Stomach (tissue), 9 donors: ENCODE measurements around the gene KCNG2. TPM values are rescaled to one million over a fixed set of nuclear protein-coding genes. Genes with fewer than 3 reads are reported as not detected.

Source experiments
- DNase-seq, 2 donors: peaks; one replicate each; pipeline versions ENCODE4 v3.0.0 to v3.0.0-alpha.2; 2013 to 2019
- H3K27ac ChIP-seq, 5 donors: fragments of 200-600 bp in 4 of 5; sonication (generic) in 4 of 5; one replicate each; pipeline ENCODE4 v1.5.1; 2013 to 2019; ENCODE audit warnings: mild to moderate bottlenecking in 1 of 5, moderate library complexity in 1 of 5
- H3K27me3 ChIP-seq, 3 donors: fragments of 200-600 bp; sonication (generic); one replicate each; pipeline ENCODE4 v1.5.1; 2017 to 2019; ENCODE audit warnings: mixed run types in 1 of 3
- H3K36me3 ChIP-seq, 4 donors: fragments of 200-600 bp; sonication (generic); 1 replicate in 3 of 4; 2 replicates in 1 of 4; pipeline ENCODE4 v1.5.1; 2016 to 2019
- H3K4me1 ChIP-seq, 4 donors: fragments of 200-600 bp; sonication (generic); one replicate each; pipeline ENCODE4 v1.5.1; 2016 to 2019
- H3K4me3 ChIP-seq, 4 donors: fragments of 200-600 bp; sonication (generic) in 3 of 4; one replicate each; pipeline ENCODE4 v1.5.1; 2016 to 2019; ENCODE audit warnings: mild to moderate bottlenecking in 1 of 4
- H3K9me3 ChIP-seq, 4 donors: fragments of 200-600 bp; sonication (generic); one replicate each; pipeline ENCODE4 v1.5.1; 2016 to 2019
- EP300 ChIP-seq: sonication (generic); formaldehyde crosslinking; IDR thresholded peaks from one replicate; pipeline ENCODE4 v1.6.1; 2017; ENCODE audit warnings: antibody characterized with exemption
- POLR2A ChIP-seq, 4 donors: fragments of 450-650 bp; IDR thresholded peaks; one replicate each; pipeline ENCODE4 v1.6.1; 2016; ENCODE audit warnings: antibody characterized with exemption in 4 of 4, control low read depth in 2 of 4, mild to moderate bottlenecking in 1 of 4, moderate library complexity in 1 of 4
- POLR2AphosphoS5 ChIP-seq, 3 donors: sonication (generic); formaldehyde crosslinking; IDR thresholded peaks; one replicate each; pipeline ENCODE4 v1.6.1; 2016; ENCODE audit warnings: antibody characterized with exemption in 3 of 3
- WGBS, 5 donors: extraction: QIAGEN DNeasy Blood & Tissue Kit in 3 of 5; methylation state at CpG; one replicate each; pipeline versions ENCODE4 v1.1.5 to v1.1.7; 2013 to 2018; 5-methylcytosine and 5-hydroxymethylcytosine counted together
- intact Hi-C: fragments of 100-400 bp; cut with DNase I; formaldehyde crosslinking; loops from one replicate; pipeline ENCODE4 v1.15.1; 2023; ENCODE audit warnings: low total_unique reads
- polyA plus RNA-seq, 3 donors: library from polyadenylated mRNA; stranded (reverse); fragments of 200-250 nt; gene quantifications; one replicate each; pipeline ENCODE4 v1.2.3, GENCODE V29; 2013
- total RNA-seq, 5 donors: library from RNA; depleted of rRNA; stranded (reverse); fragments of >200 nt; gene quantifications; one replicate each; pipeline versions ENCODE4 v1.1.0 to v1.2.3, GENCODE V29; 2014 to 2016
- TF ChIP-seq, protein P1 (sequence below), 7 experiments: fragments of 450-650 bp in 4 of 7; fragments of 200-600 bp in 3 of 7; sonication (generic) in 3 of 7; IDR thresholded peaks; one replicate each; pipeline ENCODE4 v1.5.1; 2016 to 2019; ENCODE audit warnings: antibody characterized with exemption in 7 of 7, control low read depth in 2 of 7, mild to moderate bottlenecking in 1 of 7
- donor health status: healthy with polysubstance abuse.
- donor health status: Bipolar disorder and iron deficiency.
- donor health status: healthy.

Gene KCNG2
- total and polyA plus RNA-seq, 8 donors, result 0.08 to 2.3 (median 0.92) TPM; not detected in 5

DNA sequence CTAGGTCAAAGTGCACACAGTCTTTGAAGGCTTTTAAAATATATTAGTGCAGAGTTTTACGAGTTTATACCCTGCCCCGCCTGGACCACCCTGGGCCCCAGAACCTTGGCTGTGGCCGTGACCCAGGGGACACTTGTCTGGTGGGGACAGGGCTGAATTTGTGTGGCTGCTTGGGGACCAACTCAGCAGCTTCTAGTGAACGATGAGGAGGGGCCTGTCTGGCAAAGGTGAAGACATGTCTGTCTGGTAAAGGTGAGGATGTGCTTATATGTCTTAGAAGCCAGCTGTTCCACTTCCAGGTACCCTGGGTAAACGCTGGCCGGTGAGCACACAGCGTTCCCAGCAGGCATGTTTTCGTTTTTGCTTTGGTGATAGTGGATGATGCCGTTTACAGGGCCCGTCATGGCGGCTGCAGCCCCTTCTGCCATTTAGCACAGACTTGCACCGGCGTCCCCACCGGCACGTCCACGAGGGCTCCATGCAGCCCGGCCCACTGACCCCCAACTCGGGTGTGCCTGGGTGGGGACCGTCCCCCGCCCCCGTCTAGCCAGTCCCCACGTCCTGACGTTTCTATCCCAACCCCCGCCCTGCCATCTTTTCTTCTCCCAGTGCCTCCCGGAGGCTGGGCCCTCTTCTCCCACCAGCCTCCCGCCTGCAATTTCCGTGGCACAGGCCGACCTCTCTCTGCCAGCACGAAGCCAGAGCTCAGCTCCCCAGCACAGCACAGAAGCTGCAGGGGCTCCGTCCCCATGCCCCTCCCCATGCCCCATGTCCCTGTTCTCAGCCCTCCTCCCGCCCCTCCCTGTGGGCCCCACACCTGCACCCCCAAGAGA lies 85.9 kb downstream of the KCNG2 start:
- Histone ChIP-seq H3K36me3 (no peaks in the 10 kb centered on the region), H3K27me3 (peaks cover 0 to 5% (median 0%) of the 10 kb centered on the region in 3 donors), H3K9me3 (peaks cover 0 to 40% (median 9%) of the 10 kb centered on the region in 4 donors), H3K27ac (no peak overlapping the region), H3K4me3 (no peak overlapping the region), H3K4me1 (no peaks in the 10 kb centered on the region)
- intact Hi-C loops, result no loop called here
- 87 to 94% (median 92%) methylated on average over 27 to 31 of the region's 31 CpGs for WGBS, 5 donors
- DNase-seq, result no peak
- TF ChIP-seq, protein P1, sequence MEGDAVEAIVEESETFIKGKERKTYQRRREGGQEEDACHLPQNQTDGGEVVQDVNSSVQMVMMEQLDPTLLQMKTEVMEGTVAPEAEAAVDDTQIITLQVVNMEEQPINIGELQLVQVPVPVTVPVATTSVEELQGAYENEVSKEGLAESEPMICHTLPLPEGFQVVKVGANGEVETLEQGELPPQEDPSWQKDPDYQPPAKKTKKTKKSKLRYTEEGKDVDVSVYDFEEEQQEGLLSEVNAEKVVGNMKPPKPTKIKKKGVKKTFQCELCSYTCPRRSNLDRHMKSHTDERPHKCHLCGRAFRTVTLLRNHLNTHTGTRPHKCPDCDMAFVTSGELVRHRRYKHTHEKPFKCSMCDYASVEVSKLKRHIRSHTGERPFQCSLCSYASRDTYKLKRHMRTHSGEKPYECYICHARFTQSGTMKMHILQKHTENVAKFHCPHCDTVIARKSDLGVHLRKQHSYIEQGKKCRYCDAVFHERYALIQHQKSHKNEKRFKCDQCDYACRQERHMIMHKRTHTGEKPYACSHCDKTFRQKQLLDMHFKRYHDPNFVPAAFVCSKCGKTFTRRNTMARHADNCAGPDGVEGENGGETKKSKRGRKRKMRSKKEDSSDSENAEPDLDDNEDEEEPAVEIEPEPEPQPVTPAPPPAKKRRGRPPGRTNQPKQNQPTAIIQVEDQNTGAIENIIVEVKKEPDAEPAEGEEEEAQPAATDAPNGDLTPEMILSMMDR (IDR thresholded peaks at IDR 0.05), result no peak
- TF ChIP-seq POLR2A (IDR thresholded peaks at IDR 0.05) (no peak), POLR2AphosphoS5 (IDR thresholded peaks at IDR 0.05) (no peak), EP300 (no peak)

- DNase-seq, result no peak
- WGBS, 5 donors, result 83 to 87% (median 85%) methylated on average over 19 to 29 of the region's 29 CpGs
- TF ChIP-seq POLR2A (IDR thresholded peaks at IDR 0.05), result no peak
- no peak for TF ChIP-seq EP300
- no peak for TF ChIP-seq POLR2AphosphoS5 (IDR thresholded peaks at IDR 0.05)
- TF ChIP-seq, protein P1 (IDR thresholded peaks at IDR 0.05), result no peak
Observed at GRCh38 chr18:79884294-79884962, 86.7 kb downstream of the KCNG2 start.

DNA sequence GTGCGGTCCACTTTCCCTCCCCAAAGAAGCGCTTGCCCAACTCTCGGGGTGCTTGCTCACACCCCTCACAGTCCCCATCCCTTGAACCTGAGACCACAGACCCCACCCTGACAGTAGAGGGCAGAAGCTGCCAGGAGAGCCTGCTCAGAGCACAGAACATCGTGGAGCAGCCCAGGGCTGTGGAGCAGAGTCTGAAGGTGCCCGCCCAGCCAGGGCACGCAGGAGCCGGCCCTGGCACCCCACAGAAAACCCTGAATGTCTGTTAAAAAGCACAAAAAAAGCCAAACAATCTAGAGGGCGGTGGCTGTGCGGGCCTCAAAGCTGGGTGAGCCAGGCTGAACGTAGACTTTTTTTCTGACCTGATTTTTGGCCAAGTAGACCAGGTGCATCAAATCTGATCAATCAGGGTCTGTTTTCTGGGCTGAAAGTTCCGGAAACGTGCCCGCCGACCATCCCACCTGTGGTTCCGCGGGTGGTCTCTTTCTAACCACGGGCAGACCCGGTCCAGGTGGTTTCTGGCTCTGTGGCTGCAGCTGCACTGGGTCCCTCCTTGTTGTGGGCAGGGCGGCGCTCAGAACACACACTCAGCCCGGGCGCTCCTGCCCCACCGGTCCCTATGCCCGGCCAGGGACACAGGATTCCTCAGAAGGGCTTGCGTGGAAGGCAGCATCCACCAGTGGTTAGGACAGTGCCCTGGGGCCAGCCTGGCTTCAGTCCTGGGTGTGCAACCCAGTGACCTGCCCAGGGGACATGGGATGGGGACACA lies 87.4 kb downstream of the KCNG2 start:
- no peaks in the 10 kb centered on the region for H3K36me3 ChIP-seq
- WGBS, 5 donors, result 88 to 93% (median 92%) methylated on average over 12 to 25 of the region's 25 CpGs

More at GRCh38 chr18:79884294-79884962, 86.7 kb downstream of the KCNG2 start:
- Histone ChIP-seq H3K36me3 (no peaks in the 10 kb centered on the region), H3K9me3 (peaks cover 0 to 47% (median 16%) of the 10 kb centered on the region in 4 donors), H3K4me1 (no peaks in the 10 kb centered on the region), H3K27me3 (peaks cover 0 to 5% (median 0%) of the 10 kb centered on the region in 3 donors), H3K27ac (no peak overlapping the region), H3K4me3 (no peak overlapping the region)
- intact Hi-C loops, result no loop called here

More for the DNA sequence above, 87.4 kb downstream of the KCNG2 start:
- H3K27ac ChIP-seq, result no peak overlapping the region
- H3K9me3 ChIP-seq, result peaks cover 7 to 55% (median 23%) of the 10 kb centered on the region in 4 donors
- no peak for DNase-seq
- H3K27me3 ChIP-seq, result peaks cover 0 to 5% (median 0%) of the 10 kb centered on the region in 3 donors
- H3K4me3 ChIP-seq, result no peak overlapping the region
- no peak for TF ChIP-seq POLR2A (IDR thresholded peaks at IDR 0.05)
- TF ChIP-seq POLR2AphosphoS5 (IDR thresholded peaks at IDR 0.05), result no peak
- no peak for TF ChIP-seq EP300
- TF ChIP-seq, protein P1 (IDR thresholded peaks at IDR 0.05), result no peak
- no peaks in the 10 kb centered on the region for H3K4me1 ChIP-seq
- intact Hi-C loops, result no loop called here
